Suprapubic skin (tissue), 4 donors: ENCODE measurements around the gene ACVR1B. TPM values are rescaled to one million over a fixed set of nuclear protein-coding genes. Genes with fewer than 3 reads are reported as not detected.
A peak's percentile ranks its signal among the peaks of the same experiment; 100 is the strongest.

Experiments
- DNase-seq, 2 donors: peaks; one replicate each; pipeline ENCODE4 v3.0.0-alpha.2; 2019; ENCODE audit warnings: low spot score in 2 of 2
- H3K27ac ChIP-seq: fragments of 200-600 bp; sonication (generic); one replicate; pipeline ENCODE4 v1.5.1; 2019
- H3K27me3 ChIP-seq: fragments of 200-600 bp; sonication (generic); one replicate; pipeline ENCODE4 v1.5.1; 2019
- H3K36me3 ChIP-seq: fragments of 200-600 bp; sonication (generic); one replicate; pipeline ENCODE4 v1.5.1; 2019
- H3K4me1 ChIP-seq: fragments of 200-600 bp; sonication (generic); one replicate; pipeline ENCODE4 v1.5.1; 2019
- H3K4me3 ChIP-seq: fragments of 200-600 bp; sonication (generic); one replicate; pipeline ENCODE4 v1.5.1; 2019; ENCODE audit warnings: mild to moderate bottlenecking
- H3K9me3 ChIP-seq: fragments of 200-600 bp; sonication (generic); one replicate; pipeline ENCODE4 v1.5.1; 2019
- CTCF ChIP-seq, 2 donors: fragments of 200-600 bp in 1 of 2; fragments of 450-650 bp in 1 of 2; sonication (generic) in 1 of 2; IDR thresholded peaks; one replicate each; pipeline ENCODE4 v1.5.1; 2016 to 2019; ENCODE audit warnings: antibody characterized with exemption in 2 of 2, mild to moderate bottlenecking in 1 of 2, moderate library complexity in 1 of 2
- EP300 ChIP-seq: sonication (generic); formaldehyde crosslinking; IDR thresholded peaks from one replicate; pipeline ENCODE4 v1.6.1; 2017; ENCODE audit warnings: antibody characterized with exemption
- POLR2A ChIP-seq, 2 donors: fragments of 450-650 bp; IDR thresholded peaks; one replicate each; pipeline ENCODE4 v1.6.1; 2017; ENCODE audit warnings: antibody characterized with exemption in 2 of 2, mild to moderate bottlenecking in 2 of 2, moderate library complexity in 2 of 2
- POLR2AphosphoS5 ChIP-seq, 3 donors: sonication (generic); formaldehyde crosslinking; IDR thresholded peaks; one replicate each; pipeline ENCODE4 v1.6.1; 2017; ENCODE audit warnings: antibody characterized with exemption in 3 of 3
- WGBS: methylation state at CpG from one replicate; pipeline ENCODE4 v1.1.5; 2018; 5-methylcytosine and 5-hydroxymethylcytosine counted together
- total RNA-seq, 4 donors: library from RNA; depleted of rRNA; stranded (reverse); fragments of >200 nt; gene quantifications; one replicate each; pipeline ENCODE4 v1.1.0, GENCODE V29; 2016

Gene ACVR1B
- total RNA-seq, 4 donors from 2014 or later: 40.5 to 103 (median 57.3) TPM

GRCh38 chr12:51961834-51962233 is 10.3 kb downstream of the ACVR1B start:
- Histone ChIP-seq H3K27ac (peak overlapping the region; percentile 75), H3K36me3 (peaks cover 6% of the 10 kb centered on the region), H3K4me1 (peaks cover 49% of the 10 kb centered on the region), H3K9me3 (no peaks in the 10 kb centered on the region), H3K4me3 (no peak overlapping the region), H3K27me3 (no peaks in the 10 kb centered on the region)
- WGBS: 22% methylated on average over 1 of the region's 1 CpG
- DNase-seq: no peak
- TF ChIP-seq POLR2A (IDR thresholded peaks at IDR 0.05) (no peak), POLR2AphosphoS5 (IDR thresholded peaks at IDR 0.05) (no peak), EP300 (no peak), CTCF (IDR thresholded peaks at IDR 0.05) (no peak)

DNA sequence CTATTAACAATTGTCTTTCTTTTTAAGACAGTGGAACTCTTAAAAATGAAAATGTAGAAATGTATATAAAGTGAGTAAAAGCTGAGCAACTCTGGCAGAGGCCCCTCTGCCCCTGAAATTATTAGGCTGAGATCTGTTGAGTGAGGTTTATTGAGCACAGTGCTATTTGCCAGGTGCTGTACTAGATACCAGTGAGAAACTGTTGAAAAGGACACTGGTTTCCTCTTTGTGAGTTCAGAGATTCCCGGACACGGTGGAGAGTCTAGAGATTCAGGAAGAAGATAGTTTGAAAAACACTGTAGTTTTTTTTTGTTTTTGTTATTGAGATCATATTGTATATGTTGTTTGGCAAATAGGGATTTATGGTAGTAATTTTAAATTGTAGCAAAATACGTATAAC is 11.2 kb downstream of the ACVR1B start:
- no peak for TF ChIP-seq EP300
- no peak for TF ChIP-seq CTCF (IDR thresholded peaks at IDR 0.05)
- TF ChIP-seq POLR2AphosphoS5 (IDR thresholded peaks at IDR 0.05): no peak
- no peak for TF ChIP-seq POLR2A (IDR thresholded peaks at IDR 0.05)
- Histone ChIP-seq H3K27ac (peak overlapping the region; percentile 75), H3K9me3 (no peaks in the 10 kb centered on the region), H3K4me3 (no peak overlapping the region), H3K27me3 (no peaks in the 10 kb centered on the region), H3K36me3 (peaks cover 6% of the 10 kb centered on the region), H3K4me1 (peaks cover 43% of the 10 kb centered on the region)
- WGBS: 48% methylated on average over 3 of the region's 3 CpGs
- DNase-seq: no peak

DNA sequence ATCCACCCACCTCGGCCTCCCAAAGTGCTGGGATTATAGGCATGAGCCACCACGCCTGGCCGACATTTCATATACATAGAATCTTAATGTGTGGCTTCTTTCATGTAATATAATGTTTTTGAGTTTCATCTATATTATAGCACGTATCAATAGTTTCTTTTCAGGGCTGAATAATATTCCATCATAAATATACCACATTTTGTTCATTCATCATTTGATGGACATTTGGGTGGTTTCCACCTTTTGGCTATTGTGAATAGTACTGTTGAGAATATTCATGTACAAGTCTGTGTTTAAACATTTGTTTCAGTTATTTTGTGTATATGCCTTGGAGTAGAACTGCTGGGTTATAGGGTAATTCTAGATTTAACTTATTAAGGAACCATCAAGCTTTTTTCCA is 12.0 kb downstream of the ACVR1B start:
- H3K27ac ChIP-seq: no peak overlapping the region

DNA sequence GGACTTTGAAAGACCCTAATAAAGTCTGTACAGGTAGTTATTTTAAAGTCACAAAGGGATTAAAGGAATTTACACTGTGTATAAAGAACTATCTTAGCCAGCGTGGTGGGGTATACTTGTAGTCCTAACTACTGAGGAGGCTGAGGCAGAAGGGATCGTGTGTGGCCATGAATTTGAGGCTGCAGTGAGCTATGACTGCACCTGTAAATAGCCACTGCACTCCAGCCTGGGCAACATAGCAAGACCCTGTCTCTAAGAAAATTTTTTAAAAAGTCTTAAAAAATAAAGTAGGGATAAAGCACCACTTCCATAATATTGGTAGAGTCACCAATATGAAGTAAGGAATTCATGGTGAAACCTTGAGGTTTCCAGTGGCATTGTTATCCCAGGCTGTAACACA is 18.1 kb downstream of the ACVR1B start:
- TF ChIP-seq POLR2A (IDR thresholded peaks at IDR 0.05) (no peak), POLR2AphosphoS5 (IDR thresholded peaks at IDR 0.05) (no peak), CTCF (IDR thresholded peaks at IDR 0.05) (no peak), EP300 (no peak)
- Histone ChIP-seq H3K36me3 (no peaks in the 10 kb centered on the region), H3K4me3 (no peak overlapping the region), H3K9me3 (no peaks in the 10 kb centered on the region), H3K27me3 (no peaks in the 10 kb centered on the region), H3K4me1 (peaks cover 48% of the 10 kb centered on the region), H3K27ac (no peak overlapping the region)
- DNase-seq: no peak
- WGBS: 98% methylated on average over 2 of the region's 2 CpGs

More for the DNA sequence above, 12.0 kb downstream of the ACVR1B start:
- 96% methylated on average over 4 of the region's 4 CpGs for WGBS
- TF ChIP-seq POLR2AphosphoS5 (IDR thresholded peaks at IDR 0.05) (no peak), CTCF (IDR thresholded peaks at IDR 0.05) (no peak)
- Histone ChIP-seq H3K27me3 (no peaks in the 10 kb centered on the region), H3K36me3 (peaks cover 6% of the 10 kb centered on the region), H3K4me3 (no peak overlapping the region), H3K4me1 (peaks cover 39% of the 10 kb centered on the region), H3K9me3 (no peaks in the 10 kb centered on the region)
- no peak for DNase-seq

- DNase-seq: peak in 1 of 2 donors; percentile 34
- Histone ChIP-seq H3K36me3 (peaks cover 13% of the 10 kb centered on the region), H3K27ac (peak overlapping the region; percentile 44), H3K9me3 (no peaks in the 10 kb centered on the region), H3K4me3 (no peak overlapping the region), H3K4me1 (peaks cover 56% of the 10 kb centered on the region), H3K27me3 (no peaks in the 10 kb centered on the region)
- peak; percentile 18 to 52 for TF ChIP-seq CTCF (IDR thresholded peaks at IDR 0.05)
- no peak for TF ChIP-seq EP300
- WGBS: 50% methylated on average over 13 of the region's 13 CpGs
Measured at GRCh38 chr12:51970904-51971646, 19.6 kb downstream of the ACVR1B start.
